ENCODE data around the gene ITGB8. TPM values are rescaled to one million over a fixed set of nuclear protein-coding genes. Genes with fewer than 3 reads are reported as not detected.

ITGB8 gene
- total and polyA plus RNA-seq, 2 experiments from 2014 or later = 0.71 to 3.0 TPM

- Mint-ChIP-seq H3K4me3 (no peak overlapping the region), H3K27me3 (ENCODE audit: insufficient read depth, low read depth, poor library complexity) (no peaks in the 10 kb centered on the region), H3K27ac (no peak overlapping the region), H3K9me3 (no peaks in the 10 kb centered on the region), H3K36me3 (ENCODE audit: low read depth) (no peaks in the 10 kb centered on the region), H3K4me1 (peaks cover 13% of the 10 kb centered on the region)
- Histone ChIP-seq H3F3A (replicated peaks; ENCODE audit: low read depth) (no peaks in the 10 kb centered on the region), H3K27me3 (ENCODE audit: insufficient read depth) (no peaks in the 10 kb centered on the region), H2AFZ (no peak overlapping the region), H3K4me1 (ENCODE audit: insufficient read depth) (no peaks in the 10 kb centered on the region), H3K27ac (ENCODE audit: low read depth) (no peak overlapping the region), H3K79me2 (replicated peaks; ENCODE audit: insufficient read depth) (no peaks in the 10 kb centered on the region), H3K9me2 (ENCODE audit: insufficient read depth) (no peaks in the 10 kb centered on the region), H3K4me3 (no peak overlapping the region), H4K20me1 (replicated peaks; ENCODE audit: insufficient read depth) (no peaks in the 10 kb centered on the region), H3K36me3 (ENCODE audit: insufficient read depth) (no peaks in the 10 kb centered on the region), H3K4me2 (no peak overlapping the region)
- ATAC-seq (no peak), DNase-seq (ENCODE audit: low spot score) (no peak)
- no peak for TF ChIP-seq JUNB (IDR thresholded peaks at IDR 0.05; ENCODE audit: unreplicated experiment)
- TF ChIP-seq REST (IDR thresholded peaks at IDR 0.05; ENCODE audit: unreplicated experiment) = no peak
- no peak for TF ChIP-seq POLR2AphosphoS5 (IDR thresholded peaks at IDR 0.05; ENCODE audit: low read depth)
- TF ChIP-seq EZH2 (IDR thresholded peaks at IDR 0.05; ENCODE audit: low read depth, unreplicated experiment) = no peak
- TF ChIP-seq CTCF (conservative IDR thresholded peaks at IDR 0.05; ENCODE audit: low read depth in 2 of 2) = no peak
- no peak for TF ChIP-seq EZH2phosphoT487 (IDR thresholded peaks at IDR 0.05; ENCODE audit: unreplicated experiment)
- TF ChIP-seq ZNF462 (CRISPR knock-in tag; IDR thresholded peaks at IDR 0.05) = no peak
- no peak for TF ChIP-seq ZNF331 (CRISPR knock-in tag; IDR thresholded peaks at IDR 0.05; ENCODE audit: low read depth)
- TF ChIP-seq STAT1 (IDR thresholded peaks at IDR 0.05; ENCODE audit: unreplicated experiment) = no peak
- TF ChIP-seq ETS1 (IDR thresholded peaks at IDR 0.05) = no peak
Measured at GRCh38 chr7:20293336-20293735, 37.4 kb upstream of the ITGB8 start.

All from GM23338 (cell line).